ENCODE results near the gene MYL12B. TPM values are rescaled to one million over a fixed set of nuclear protein-coding genes. Genes with fewer than 3 reads are reported as not detected.
"Not testable (repeated sequence)": the region's sequence is repeated elsewhere in the genome, so short reads cannot be mapped to it uniquely, and the experiment has no call there.

Gene MYL12B
- total and polyA plus RNA-seq, 2 experiments from 2014 or later: 519 to 721 TPM

- no peak for DNase-seq (ENCODE audit: low spot score)
- Histone ChIP-seq H3K4me3 (no peak overlapping the region), H3K36me3 (replicated peaks; ENCODE audit: insufficient read depth, low read depth) (peaks cover 2% of the 10 kb centered on the region), H4K20me1 (ENCODE audit: insufficient read depth, poor library complexity, severe bottlenecking) (peaks cover 96% of the 10 kb centered on the region), H2AFZ (no peak overlapping the region), H3K9me2 (replicated peaks; ENCODE audit: insufficient read depth) (no peaks in the 10 kb centered on the region), H3K27ac (no peak overlapping the region), H3K9me3 (ENCODE audit: low read depth) (no peaks in the 10 kb centered on the region), H3K4me2 (peak overlapping the region; percentile 75), H3K27me3 (no peaks in the 10 kb centered on the region), H3K4me1 (ENCODE audit: insufficient read depth) (peaks cover 33% of the 10 kb centered on the region), H3K79me2 (peaks cover 100% of the 10 kb centered on the region)
- no peak for TF ChIP-seq EZH2 (IDR thresholded peaks at IDR 0.05; ENCODE audit: borderline replicate concordance)
- TF ChIP-seq EZH2phosphoT487 (IDR thresholded peaks at IDR 0.05; ENCODE audit: low read depth, severe bottlenecking, unreplicated experiment): no peak
- TF ChIP-seq, protein P1, sequence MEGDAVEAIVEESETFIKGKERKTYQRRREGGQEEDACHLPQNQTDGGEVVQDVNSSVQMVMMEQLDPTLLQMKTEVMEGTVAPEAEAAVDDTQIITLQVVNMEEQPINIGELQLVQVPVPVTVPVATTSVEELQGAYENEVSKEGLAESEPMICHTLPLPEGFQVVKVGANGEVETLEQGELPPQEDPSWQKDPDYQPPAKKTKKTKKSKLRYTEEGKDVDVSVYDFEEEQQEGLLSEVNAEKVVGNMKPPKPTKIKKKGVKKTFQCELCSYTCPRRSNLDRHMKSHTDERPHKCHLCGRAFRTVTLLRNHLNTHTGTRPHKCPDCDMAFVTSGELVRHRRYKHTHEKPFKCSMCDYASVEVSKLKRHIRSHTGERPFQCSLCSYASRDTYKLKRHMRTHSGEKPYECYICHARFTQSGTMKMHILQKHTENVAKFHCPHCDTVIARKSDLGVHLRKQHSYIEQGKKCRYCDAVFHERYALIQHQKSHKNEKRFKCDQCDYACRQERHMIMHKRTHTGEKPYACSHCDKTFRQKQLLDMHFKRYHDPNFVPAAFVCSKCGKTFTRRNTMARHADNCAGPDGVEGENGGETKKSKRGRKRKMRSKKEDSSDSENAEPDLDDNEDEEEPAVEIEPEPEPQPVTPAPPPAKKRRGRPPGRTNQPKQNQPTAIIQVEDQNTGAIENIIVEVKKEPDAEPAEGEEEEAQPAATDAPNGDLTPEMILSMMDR (IDR thresholded peaks at IDR 0.05; ENCODE audit: poor library complexity): no peak
- WGBS (ENCODE audit: low lambda C conversion rate, missing lambda C conversion rate): 97% methylated on average over 1 of the region's 1 CpG
These were observed 8.0 kb downstream of the MYL12B start for GRCh38 chr18:3269914-3270299.

- TF ChIP-seq, protein P1 (IDR thresholded peaks at IDR 0.05; ENCODE audit: poor library complexity): no peak
- TF ChIP-seq EZH2phosphoT487 (IDR thresholded peaks at IDR 0.05; ENCODE audit: low read depth, severe bottlenecking, unreplicated experiment) (no peak), EZH2 (IDR thresholded peaks at IDR 0.05; ENCODE audit: borderline replicate concordance) (no peak)
- no peaks in the 10 kb centered on the region for H3K9me3 ChIP-seq (ENCODE audit: low read depth)
- DNase-seq (ENCODE audit: low spot score): no peak
- H3K27ac ChIP-seq: no peak overlapping the region
- no peak overlapping the region for H3K4me2 ChIP-seq
- H3K79me2 ChIP-seq: peaks cover 83% of the 10 kb centered on the region
- no peaks in the 10 kb centered on the region for H3K27me3 ChIP-seq
- no peak overlapping the region for H3K4me3 ChIP-seq
- no peaks in the 10 kb centered on the region for H3K9me2 ChIP-seq (replicated peaks; ENCODE audit: insufficient read depth)
- peaks cover 14% of the 10 kb centered on the region for H3K4me1 ChIP-seq (ENCODE audit: insufficient read depth)
- WGBS (ENCODE audit: low lambda C conversion rate, missing lambda C conversion rate): 63% methylated on average over 3 of the region's 3 CpGs
- peaks cover 72% of the 10 kb centered on the region for H4K20me1 ChIP-seq (ENCODE audit: insufficient read depth, poor library complexity, severe bottlenecking)
- H3K36me3 ChIP-seq (replicated peaks; ENCODE audit: insufficient read depth, low read depth): peaks cover 9% of the 10 kb centered on the region
- H2AFZ ChIP-seq: no peak overlapping the region
These were observed 11.1 kb downstream of the MYL12B start for GRCh38 chr18:3273042-3273441.

- H3K27me3 ChIP-seq; H2AFZ ChIP-seq; H3K9me2 ChIP-seq (replicated peaks; ENCODE audit: insufficient read depth); H3K4me3 ChIP-seq; H3K4me1 ChIP-seq (ENCODE audit: insufficient read depth); H3K4me2 ChIP-seq; H3K9me3 ChIP-seq (ENCODE audit: low read depth); DNase-seq (ENCODE audit: low spot score); H3K36me3 ChIP-seq (replicated peaks; ENCODE audit: insufficient read depth, low read depth); H3K27ac ChIP-seq: not testable (repeated sequence)
- H3K79me2 ChIP-seq: peaks cover 36% of the 10 kb centered on the region
- H4K20me1 ChIP-seq (ENCODE audit: insufficient read depth, poor library complexity, severe bottlenecking): peaks cover 25% of the 10 kb centered on the region
- WGBS (ENCODE audit: low lambda C conversion rate, missing lambda C conversion rate): 90% methylated on average over 7 of the region's 7 CpGs
These were observed 15.8 kb downstream of the MYL12B start for GRCh38 chr18:3277643-3278213.

DNA sequence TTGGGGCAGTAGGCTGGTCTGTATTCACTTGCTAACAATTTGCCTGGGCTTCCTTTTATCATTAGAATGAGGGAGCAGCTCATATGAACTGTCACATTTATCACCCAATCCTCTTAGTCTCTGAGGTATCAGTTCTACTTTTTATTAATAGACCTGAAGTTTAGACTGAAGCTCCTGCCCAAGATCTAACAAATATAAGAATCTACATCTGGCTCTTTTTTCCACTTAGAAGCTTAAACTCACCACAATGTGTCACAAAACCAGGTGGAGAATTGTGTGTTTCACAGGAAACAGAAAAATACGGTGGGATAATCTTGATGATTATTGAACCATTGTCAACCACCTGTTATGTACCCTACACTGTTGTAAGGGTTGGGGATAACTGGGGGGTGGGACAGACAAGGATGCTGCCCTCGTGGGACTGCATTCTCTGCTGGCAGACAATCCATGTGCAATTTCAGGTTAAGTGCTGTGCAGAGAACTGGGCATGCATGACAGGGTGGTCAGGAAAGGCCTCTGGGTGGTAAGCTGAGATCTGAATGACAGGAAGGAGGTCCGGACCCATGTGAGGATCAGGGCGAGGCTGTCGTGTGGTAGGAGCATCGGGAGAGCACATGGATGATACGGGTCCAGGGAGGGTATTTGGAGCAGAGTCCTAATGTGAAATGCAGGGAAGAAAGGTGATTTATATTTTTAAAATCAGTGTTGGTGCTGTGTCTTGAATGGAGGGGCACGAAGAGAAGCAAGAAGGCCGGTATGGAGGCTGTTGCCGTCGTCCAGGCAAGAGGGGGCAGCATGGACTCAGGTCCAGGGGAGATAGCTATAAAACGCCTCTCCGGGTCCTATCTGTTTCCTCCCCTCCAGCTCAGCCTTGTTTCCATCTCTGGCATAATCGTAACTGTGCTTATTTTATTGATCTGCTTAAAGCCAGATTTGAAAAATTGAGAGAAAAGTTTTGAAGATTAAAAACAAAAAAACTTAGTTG is 17.6 kb downstream of the MYL12B start:
- no peak for TF ChIP-seq EZH2 (IDR thresholded peaks at IDR 0.05; ENCODE audit: borderline replicate concordance)
- no peak for TF ChIP-seq EZH2phosphoT487 (IDR thresholded peaks at IDR 0.05; ENCODE audit: low read depth, severe bottlenecking, unreplicated experiment)
- TF ChIP-seq, protein P1 (IDR thresholded peaks at IDR 0.05; ENCODE audit: poor library complexity): no peak

More for the DNA sequence above, 17.6 kb downstream of the MYL12B start:
- Histone ChIP-seq H3K27ac (no peak overlapping the region), H3K9me3 (ENCODE audit: low read depth) (no peaks in the 10 kb centered on the region), H3K9me2 (replicated peaks; ENCODE audit: insufficient read depth) (no peaks in the 10 kb centered on the region), H3K27me3 (no peaks in the 10 kb centered on the region), H3K36me3 (replicated peaks; ENCODE audit: insufficient read depth, low read depth) (peaks cover 9% of the 10 kb centered on the region), H3K4me3 (no peak overlapping the region), H3K79me2 (peaks cover 18% of the 10 kb centered on the region), H3K4me2 (no peak overlapping the region), H4K20me1 (ENCODE audit: insufficient read depth, poor library complexity, severe bottlenecking) (peaks cover 9% of the 10 kb centered on the region), H3K4me1 (ENCODE audit: insufficient read depth) (no peaks in the 10 kb centered on the region), H2AFZ (no peak overlapping the region)
- 53% methylated on average over 14 of the region's 14 CpGs for WGBS (ENCODE audit: low lambda C conversion rate, missing lambda C conversion rate)
- no peak for DNase-seq (ENCODE audit: low spot score)
